OCI-LY7 (cell line): Measurements from ENCODE around the gene NUFIP1. TPM values are rescaled to one million over a fixed set of nuclear protein-coding genes. Genes with fewer than 3 reads are reported as not detected.

ENCODE experiments used
- BruUV-seq: library from RNA; stranded (reverse); fragments of 400-500 nt; replicated peaks from 2 replicates; lab custom pipeline; 2021; lab: Mats Ljungman, UMichigan
- CTCF ChIA-PET: fragments of 300-600 bp; sonication (Branson Sonifier 250); formaldehyde crosslinking; loops from one replicate; lab custom pipeline; 2022; ENCODE audit warnings: antibody characterized with exemption; ENCODE audit not compliant: unreplicated experiment; lab: Charles Lee
- POLR2A ChIA-PET: fragments of 300-600 bp; sonication (Branson Sonifier 250); formaldehyde crosslinking; loops from one replicate; lab custom pipeline; 2022; ENCODE audit warnings: antibody characterized with exemption; lab: Charles Lee
- DNase-seq: peaks from one replicate; pipeline ENCODE4 v3.0.0-alpha.2; 2015; ENCODE audit warnings: low spot score
- H2AFZ ChIP-seq: fragments of 200-600 bp; sonication (generic), shearing (Covaris generic); 2 replicates; pipeline ENCODE4 v1.6.1; 2014; ENCODE audit warnings: mild to moderate bottlenecking, antibody characterized with exemption, low read length, moderate library complexity
- H3K27ac ChIP-seq: fragments of 200-600 bp; sonication (generic); 2 replicates; pipeline ENCODE4 v1.5.1; 2014; ENCODE audit warnings: mixed run types, low read depth, mild to moderate bottlenecking, moderate library complexity, low read length, inconsistent platforms; ENCODE audit not compliant: poor library complexity, severe bottlenecking
- H3K36me3 ChIP-seq: fragments of 200-600 bp; sonication (generic); 2 replicates; pipeline ENCODE4 v1.6.1; 2014; ENCODE audit warnings: mild to moderate bottlenecking, antibody characterized with exemption, low read length, moderate library complexity, mixed read lengths; ENCODE audit not compliant: insufficient read depth
- H3K4me1 ChIP-seq: fragments of 200-600 bp; sonication (generic); 2 replicates; pipeline ENCODE4 v1.5.1; 2014; ENCODE audit warnings: mild to moderate bottlenecking, low read length; ENCODE audit not compliant: insufficient read depth, poor library complexity, severe bottlenecking
- H3K4me2 ChIP-seq: fragments of 200-600 bp; sonication (generic); 2 replicates; pipeline ENCODE4 v1.6.1; 2014; ENCODE audit warnings: mild to moderate bottlenecking, low read length
- H3K4me3 ChIP-seq: fragments of 200-600 bp; sonication (generic); 2 replicates; pipeline ENCODE4 v1.5.1; 2014; ENCODE audit warnings: mild to moderate bottlenecking, low read depth, low read length; ENCODE audit not compliant: poor library complexity, severe bottlenecking
- H3K79me2 ChIP-seq: fragments of 200-600 bp; sonication (generic); 2 replicates; pipeline ENCODE4 v1.6.1; 2016; ENCODE audit warnings: low read depth, mild to moderate bottlenecking, low read length, moderate library complexity, mixed read lengths; ENCODE audit not compliant: insufficient read depth
- H3K9me2 ChIP-seq: fragments of 200-600 bp; sonication (generic); 2 replicates; pipeline ENCODE4 v1.6.1; 2016; ENCODE audit warnings: mild to moderate bottlenecking, low read length, mixed read lengths; ENCODE audit not compliant: insufficient read depth
- H3K9me3 ChIP-seq: fragments of 200-600 bp; sonication (generic); 2 replicates; pipeline ENCODE4 v1.6.1; 2014; ENCODE audit warnings: mild to moderate bottlenecking, mixed run types, low read length, mixed read lengths
- H4K20me1 ChIP-seq: fragments of 200-600 bp; sonication (generic); 2 replicates; pipeline ENCODE4 v1.6.1; 2014; ENCODE audit warnings: mild to moderate bottlenecking, antibody characterized with exemption, low read length, moderate library complexity, mixed read lengths; ENCODE audit not compliant: insufficient read depth
- EZH2phosphoT487 ChIP-seq: fragments of 200-600 bp; sonication (generic); IDR thresholded peaks from 2 replicates; pipeline ENCODE4 v1.6.1; 2018; ENCODE audit warnings: low read depth, borderline replicate concordance, mild to moderate bottlenecking, mixed run types, antibody characterized with exemption, low read length, moderate library complexity, mixed read lengths
- intact Hi-C: fragments of 100-400 bp; cut with micrococcal nuclease; formaldehyde crosslinking; loops from one replicate; pipeline ENCODE4 v1.10.0; 2022; ENCODE audit not compliant: unreplicated experiment
- total RNA-seq, 2 experiments: library from RNA; depleted of rRNA in 1 of 2; stranded (reverse); fragments of >200 nt in 1 of 2; shearing (Covaris generic) in 1 of 2; gene quantifications; 2 replicates each; pipeline ENCODE4 v1.2.3, GENCODE V29; 2014 to 2022
- TF ChIP-seq, protein P1 (sequence below): fragments of 200-600 bp; sonication (generic); conservative IDR thresholded peaks from 2 replicates; pipeline ENCODE4 v1.5.1; 2014; ENCODE audit warnings: mild to moderate bottlenecking, antibody characterized with exemption, low read length, moderate library complexity, mixed read lengths

NUFIP1 gene
- total RNA-seq, 2 experiments from 2014 or later, result 6.8 to 11.4 TPM

DNA sequence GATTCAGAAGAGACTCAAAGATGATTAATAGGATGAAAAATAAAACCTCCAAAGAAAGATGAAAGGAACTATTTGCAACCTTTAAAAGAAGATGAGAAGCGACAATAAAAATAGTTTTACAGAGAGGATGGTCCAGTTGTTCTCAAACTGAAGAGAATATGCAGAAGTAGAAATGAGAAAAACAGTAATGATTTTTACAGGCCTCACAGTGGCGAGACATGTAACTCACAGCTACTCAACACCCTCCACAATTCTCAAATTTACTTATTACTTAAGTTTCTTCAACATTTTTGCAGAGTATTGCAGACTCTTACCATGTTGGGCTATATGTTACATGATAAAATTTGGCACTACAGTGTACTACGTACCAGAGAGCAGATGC is 20.8 kb downstream of the NUFIP1 start:
- DNase-seq, result no peak
- Histone ChIP-seq H3K79me2 (no peaks in the 10 kb centered on the region), H3K4me2 (no peak overlapping the region), H3K9me3 (peaks cover 10% of the 10 kb centered on the region), H3K4me3 (no peak overlapping the region), H3K9me2 (no peaks in the 10 kb centered on the region), H4K20me1 (peaks cover 5% of the 10 kb centered on the region), H3K36me3 (peaks cover 83% of the 10 kb centered on the region), H3K27ac (no peak overlapping the region), H2AFZ (no peak overlapping the region), H3K4me1 (no peaks in the 10 kb centered on the region)
- POLR2A ChIA-PET, result interaction anchor here (1.7 kb wide), 1 partner anchor 11 kb away, joined by 5 read pairs; no protein-coding TSS in a partner anchor
- no peak for TF ChIP-seq EZH2phosphoT487
- TF ChIP-seq, protein P1, sequence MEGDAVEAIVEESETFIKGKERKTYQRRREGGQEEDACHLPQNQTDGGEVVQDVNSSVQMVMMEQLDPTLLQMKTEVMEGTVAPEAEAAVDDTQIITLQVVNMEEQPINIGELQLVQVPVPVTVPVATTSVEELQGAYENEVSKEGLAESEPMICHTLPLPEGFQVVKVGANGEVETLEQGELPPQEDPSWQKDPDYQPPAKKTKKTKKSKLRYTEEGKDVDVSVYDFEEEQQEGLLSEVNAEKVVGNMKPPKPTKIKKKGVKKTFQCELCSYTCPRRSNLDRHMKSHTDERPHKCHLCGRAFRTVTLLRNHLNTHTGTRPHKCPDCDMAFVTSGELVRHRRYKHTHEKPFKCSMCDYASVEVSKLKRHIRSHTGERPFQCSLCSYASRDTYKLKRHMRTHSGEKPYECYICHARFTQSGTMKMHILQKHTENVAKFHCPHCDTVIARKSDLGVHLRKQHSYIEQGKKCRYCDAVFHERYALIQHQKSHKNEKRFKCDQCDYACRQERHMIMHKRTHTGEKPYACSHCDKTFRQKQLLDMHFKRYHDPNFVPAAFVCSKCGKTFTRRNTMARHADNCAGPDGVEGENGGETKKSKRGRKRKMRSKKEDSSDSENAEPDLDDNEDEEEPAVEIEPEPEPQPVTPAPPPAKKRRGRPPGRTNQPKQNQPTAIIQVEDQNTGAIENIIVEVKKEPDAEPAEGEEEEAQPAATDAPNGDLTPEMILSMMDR, result no peak
- CTCF ChIA-PET, result no interaction called here
- intact Hi-C loops, result no loop called here
- no TSS peak for BruUV-seq

DNA sequence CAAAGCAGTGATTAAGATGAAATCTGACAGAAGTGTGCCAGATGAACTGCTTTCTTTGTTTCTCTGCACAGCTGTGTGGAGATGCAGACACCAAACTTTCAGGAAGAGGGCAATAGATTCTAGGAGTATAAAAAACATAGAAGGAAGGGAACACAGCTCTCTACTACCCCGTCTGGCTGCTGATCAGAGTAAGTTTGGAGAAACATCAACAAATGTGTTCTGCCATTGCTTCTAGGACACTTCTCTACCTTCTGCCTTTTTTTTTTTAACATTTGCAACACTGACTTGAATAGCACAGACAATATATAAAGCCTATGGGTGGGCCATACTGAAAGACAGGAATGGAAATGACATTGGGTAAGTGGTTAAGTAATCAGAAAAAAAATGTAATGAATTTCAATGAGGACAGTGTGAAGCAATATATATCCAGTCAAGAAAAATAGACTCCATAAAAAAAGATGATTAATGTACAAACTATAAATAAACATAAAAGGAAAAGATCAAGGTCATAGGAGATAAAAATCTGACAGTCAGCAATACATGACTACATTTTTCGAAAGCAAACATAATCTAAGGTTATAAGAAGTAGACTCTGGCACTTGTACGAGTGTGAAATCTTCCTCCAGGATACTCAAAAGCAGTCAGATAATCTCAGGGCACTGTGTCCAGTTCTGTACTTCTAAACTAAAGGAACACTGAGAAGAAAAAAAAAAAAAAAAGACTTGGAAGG is 21.4 kb downstream of the NUFIP1 start:
- POLR2A ChIA-PET, result interaction anchor here (1.7 kb wide), 1 partner anchor 10 kb away, joined by 5 read pairs; no protein-coding TSS in a partner anchor
- H3K9me3 ChIP-seq, result peaks cover 15% of the 10 kb centered on the region
- intact Hi-C loops, result no loop called here
- TF ChIP-seq, protein P1, result no peak
- no peak overlapping the region for H3K27ac ChIP-seq
- H3K4me1 ChIP-seq, result no peaks in the 10 kb centered on the region
- H2AFZ ChIP-seq, result no peak overlapping the region
- H3K4me2 ChIP-seq, result no peak overlapping the region
- no peak overlapping the region for H3K4me3 ChIP-seq
- H4K20me1 ChIP-seq, result peaks cover 5% of the 10 kb centered on the region
- no peak for DNase-seq
- no peaks in the 10 kb centered on the region for H3K9me2 ChIP-seq
- BruUV-seq, result no TSS peak
- no peaks in the 10 kb centered on the region for H3K79me2 ChIP-seq
- CTCF ChIA-PET, result no interaction called here
- H3K36me3 ChIP-seq, result peaks cover 83% of the 10 kb centered on the region

DNA sequence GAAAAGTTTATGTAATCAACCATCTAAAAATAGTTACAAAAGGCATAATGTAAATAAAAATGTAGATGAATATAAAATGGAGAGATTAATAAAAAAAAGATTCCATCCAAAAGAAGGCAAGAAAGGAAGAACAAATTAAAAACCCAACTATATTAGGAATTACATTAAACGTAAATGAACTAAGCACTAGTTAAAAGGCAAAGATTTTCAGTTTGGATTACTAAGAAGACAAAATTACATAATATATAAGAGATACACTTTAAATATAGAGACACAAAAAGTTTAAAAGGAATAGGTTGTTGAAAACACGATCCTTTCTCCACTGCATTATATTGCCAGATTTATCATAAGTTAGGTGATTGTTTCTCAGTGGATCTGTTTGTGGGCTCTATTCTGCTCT is 27.3 kb downstream of the NUFIP1 start:
- Histone ChIP-seq H2AFZ (no peak overlapping the region), H4K20me1 (no peaks in the 10 kb centered on the region), H3K79me2 (no peaks in the 10 kb centered on the region), H3K9me2 (no peaks in the 10 kb centered on the region), H3K36me3 (peaks cover 94% of the 10 kb centered on the region), H3K4me1 (no peaks in the 10 kb centered on the region), H3K4me3 (no peak overlapping the region), H3K4me2 (no peak overlapping the region), H3K9me3 (peaks cover 29% of the 10 kb centered on the region), H3K27ac (no peak overlapping the region)
- ChIA-PET CTCF (no interaction called here), POLR2A (interaction anchor here (0.8 kb wide), 1 partner anchor 19 kb away, joined by 5 read pairs; no protein-coding TSS in a partner anchor)
- intact Hi-C loops, result no loop called here
- DNase-seq, result no peak
- no TSS peak for BruUV-seq
- TF ChIP-seq, protein P1, result no peak
- no peak for TF ChIP-seq EZH2phosphoT487
